HepG2 (cell line): ENCODE measurements around the gene TSC22D1. TPM values are rescaled to one million over a fixed set of nuclear protein-coding genes. Genes with fewer than 3 reads are reported as not detected.

Source experiments
- ATAC-seq: fragments of 200-7000 bp; cut with Tn5 transposase; 3 replicates; pipeline ENCODE4 v1.9.1; 2020; ENCODE audit warnings: mild to moderate bottlenecking, moderate library complexity
- Bru-seq: library from RNA; stranded (reverse); fragments of 400-500 nt; gene quantifications from one replicate; lab custom pipeline; 2021; lab: Mats Ljungman, UMichigan
- BruChase-seq, 2 experiments: library from RNA; stranded (reverse); fragments of 400-500 nt; gene quantifications; one replicate each; lab custom pipeline; 2021; lab: Mats Ljungman, UMichigan
- BruUV-seq: library from RNA; stranded (reverse); fragments of 400-500 nt; replicated peaks from 2 replicates; lab custom pipeline; 2021; lab: Mats Ljungman, UMichigan
- CTCF ChIA-PET: fragments of 300-600 bp; formaldehyde crosslinking; extraction: SDS; loops from one replicate; lab custom pipeline; 2021; ENCODE audit warnings: low total read pairs, inconsistent platforms, low intra/inter-chr PET ratio; lab: Yijun Ruan, JAX
- POLR2A ChIA-PET: fragments of 350-600 bp; sonication (Branson Sonifier 250); formaldehyde crosslinking; loops from one replicate; lab custom pipeline; 2020; ENCODE audit warnings: antibody characterized with exemption, inconsistent platforms; lab: Yijun Ruan, JAX
- DNase-seq: peaks from one replicate; pipeline ENCODE4 v3.0.0-alpha.2; 2015; ENCODE audit warnings: low spot score
- FAIRE-seq: peaks from 3 replicates; lab custom pipeline; 2011; peaks lifted over from hg19 to GRCh38; lab: Jason Lieb, UNC
- H2AFZ ChIP-seq: one replicate; pipeline ENCODE4 v1.6.1; 2011; ENCODE audit warnings: low read length, inconsistent platforms
- H3K27ac ChIP-seq: fragments of 300-600 bp; 3 replicates; pipeline ENCODE4 v1.8.0; 2011; ENCODE audit warnings: mixed run types, mild to moderate bottlenecking, mixed read lengths, low read length, inconsistent platforms; ENCODE audit not compliant: insufficient read depth; ENCODE audit errors: extremely low read length
- H3K27me3 ChIP-seq, 2 experiments: fragments of 200-600 bp in 1 of 2; 2 replicates in 1 of 2; 3 replicates in 1 of 2; pipeline versions ENCODE4 v1.6.0 to v1.8.0; 2011; ENCODE audit warnings: low read length in 2 of 2, mild to moderate bottlenecking in 2 of 2, moderate library complexity in 2 of 2, inconsistent platforms in 1 of 2; ENCODE audit not compliant: insufficient read depth in 2 of 2, control insufficient read depth in 1 of 2
- H3K36me3 ChIP-seq, 2 experiments: fragments of 200-600 bp in 1 of 2; replicated peaks in 1 of 2; 2 replicates in 1 of 2; 3 replicates in 1 of 2; pipeline versions ENCODE4 v1.5.1 to v1.8.0; 2011; ENCODE audit warnings: low read length in 2 of 2, inconsistent platforms in 1 of 2; ENCODE audit not compliant: insufficient read depth in 2 of 2, control insufficient read depth in 1 of 2
- H3K4me1 ChIP-seq: 2 replicates; pipeline ENCODE4 v1.5.1; 2012; ENCODE audit warnings: low read length, inconsistent platforms; ENCODE audit not compliant: insufficient read depth
- H3K4me2 ChIP-seq: 2 replicates; pipeline ENCODE4 v1.6.0; 2011; ENCODE audit warnings: low read depth, low read length, inconsistent platforms
- H3K4me3 ChIP-seq, 3 experiments: fragments of 200-600 bp in 1 of 3; sonication (generic), shearing (Covaris generic) in 1 of 3; replicated peaks in 1 of 3; 2 replicates each; pipeline ENCODE4 v1.5.1; 2011 to 2016; ENCODE audit warnings: low read length in 3 of 3, inconsistent platforms in 2 of 3, low read depth in 2 of 3, mild to moderate bottlenecking in 2 of 3, control low read depth in 1 of 3, mixed read lengths in 1 of 3; ENCODE audit not compliant: insufficient read depth in 1 of 3
- H3K79me2 ChIP-seq: one replicate; pipeline ENCODE4 v1.6.1; 2011; ENCODE audit warnings: low read length, inconsistent platforms; ENCODE audit not compliant: insufficient read depth
- H3K9ac ChIP-seq: 2 replicates; pipeline ENCODE4 v1.6.0; 2011; ENCODE audit warnings: mild to moderate bottlenecking, low read depth, low read length, inconsistent platforms; ENCODE audit not compliant: insufficient read depth
- H3K9me3 ChIP-seq: 2 replicates; pipeline ENCODE4 v1.5.1; 2012; ENCODE audit warnings: mild to moderate bottlenecking, low read length
- H4K20me1 ChIP-seq: 2 replicates; pipeline ENCODE4 v1.6.0; 2011; ENCODE audit warnings: inconsistent platforms, mild to moderate bottlenecking, low read length, moderate library complexity; ENCODE audit not compliant: insufficient read depth
- BHLHE40 ChIP-seq: IDR thresholded peaks from 2 replicates; pipeline ENCODE4 v1.6.1; 2011; ENCODE audit warnings: low read length, improper control_type of control experiment
- JDP2 ChIP-seq: sonication (generic); formaldehyde crosslinking; IDR thresholded peaks from 2 replicates; pipeline ENCODE4 v1.8.1; 2022; ENCODE audit warnings: missing genetic modification reagents, borderline replicate concordance
- PTBP1 ChIP-seq: fragments of 200-400 bp; formaldehyde crosslinking; IDR thresholded peaks from 2 replicates; pipeline ENCODE4 v1.6.1; 2018; ENCODE audit warnings: low read length, low read depth; ENCODE audit not compliant: poor library complexity, severe bottlenecking
- RAD21 ChIP-seq: fragments of 450-650 bp; formaldehyde crosslinking; IDR thresholded peaks from 2 replicates; pipeline ENCODE4 v1.5.0; 2020; ENCODE audit warnings: mild to moderate bottlenecking
- RELA ChIP-seq: sonication (generic); formaldehyde crosslinking; IDR thresholded peaks from 2 replicates; pipeline ENCODE4 v1.4.0; 2020; ENCODE audit warnings: missing genetic modification reagents
- REPIN1 ChIP-seq: sonication (generic); formaldehyde crosslinking; IDR thresholded peaks from 2 replicates; pipeline ENCODE4 v1.8.0; 2022; ENCODE audit warnings: missing genetic modification reagents, low read depth, mild to moderate bottlenecking, borderline replicate concordance
- REXO4 ChIP-seq: sonication (generic); formaldehyde crosslinking; IDR thresholded peaks from 2 replicates; pipeline ENCODE4 v1.8.0; 2022; ENCODE audit warnings: missing genetic modification reagents, mild to moderate bottlenecking, borderline replicate concordance
- RFX3 ChIP-seq: IDR thresholded peaks from 2 replicates; pipeline ENCODE4 v1.6.1; 2016; ENCODE audit warnings: missing biosample characterization, missing genetic modification reagents
- THAP8 ChIP-seq: sonication (generic); formaldehyde crosslinking; IDR thresholded peaks from 2 replicates; pipeline ENCODE4 v1.5.1; 2020; ENCODE audit warnings: missing genetic modification reagents, mild to moderate bottlenecking, borderline replicate concordance
- ZBTB4 ChIP-seq: sonication (generic); formaldehyde crosslinking; IDR thresholded peaks from 2 replicates; pipeline ENCODE4 v1.4.0; 2020; ENCODE audit warnings: missing genetic modification reagents, mild to moderate bottlenecking, borderline replicate concordance
- ZC3H13 ChIP-seq: sonication (generic); formaldehyde crosslinking; IDR thresholded peaks from 2 replicates; pipeline ENCODE4 v1.8.1; 2023; ENCODE audit warnings: mild to moderate bottlenecking, missing genetic modification reagents, moderate library complexity
- ZNF780A ChIP-seq: sonication (generic); formaldehyde crosslinking; IDR thresholded peaks from 2 replicates; pipeline ENCODE4 v1.8.0; 2022; ENCODE audit warnings: mild to moderate bottlenecking, missing genetic modification reagents, moderate library complexity
- WGBS: methylation state at CpG from one replicate; pipeline ENCODE4 v1.1.6; 2017; ENCODE audit warnings: low lambda C conversion rate; 5-methylcytosine and 5-hydroxymethylcytosine counted together
- in situ Hi-C: cut with HindIII; loops from 2 replicates; pipeline ENCODE4 v1.10.0; 2017; ENCODE audit warnings: low pct_unique_long_range_greater_than_20kb; ENCODE audit not compliant: extremely low pct_ligation_motif_present
- intact Hi-C: fragments of 100-400 bp; cut with micrococcal nuclease; formaldehyde crosslinking; loops from one replicate; pipeline ENCODE4 v1.10.0; 2022; ENCODE audit not compliant: unreplicated experiment
- long read RNA-seq, 2 experiments: library from RNA in 1 of 2; library from polyadenylated mRNA in 1 of 2; stranded (forward) in 1 of 2; unstranded in 1 of 2; transcript quantifications; one replicate each; pipeline ENCODE4 v2.0.0, GENCODE V29; 2019 to 2022
- polyA minus RNA-seq, 3 experiments: library from RNA; depleted of rRNA, polyadenylated mRNA; stranded (reverse); fragments of >200 nt; gene quantifications; 2 replicates each; pipeline ENCODE4 v1.2.3, GENCODE V29; 2011; ENCODE audit warnings: low replicate concordance in 1 of 3
- polyA plus RNA-seq, 8 experiments: library from polyadenylated mRNA; depleted of rRNA in 3 of 8; stranded (reverse) in 7 of 8; unstranded in 1 of 8; fragments of >200 nt; fragmentation: Illumina TruSeq in 4 of 8; extraction: Trizol in 4 of 8; gene quantifications; 2 replicates each; pipeline versions ENCODE4 v1.2.1 to v1.2.3, GENCODE V29; 2011 to 2016; ENCODE audit warnings: low read depth in 4 of 8, missing spikeins in 1 of 8, mixed read lengths in 1 of 8; ENCODE audit not compliant: insufficient read depth in 1 of 8
- total RNA-seq, 5 experiments: library from RNA; depleted of rRNA; stranded (reverse); fragments of >200 nt; fragmentation: Illumina TruSeq; extraction: Trizol; gene quantifications; 2 replicates each; pipeline ENCODE4 v1.2.3, GENCODE V29; 2016; ENCODE audit warnings: low read depth in 1 of 5
- TF ChIP-seq, protein P1 (sequence below): sonication (generic); formaldehyde crosslinking; IDR thresholded peaks from 2 replicates; pipeline ENCODE4 v1.4.0; 2020; ENCODE audit warnings: low read depth, mild to moderate bottlenecking, missing genetic modification reagents

TSC22D1 gene
- total RNA-seq (2016; rRNA removed; fragmentation: Illumina TruSeq; extraction: Trizol), result 30.5 and 35.7 TPM in 2 replicates
- 11.4 and 13.9 TPM in 2 replicates for total RNA-seq (2016; cell fraction: cytosol; rRNA removed; fragmentation: Illumina TruSeq; extraction: Trizol; ENCODE audit: low read depth)
- 28.3 and 38.2 TPM in 2 replicates for total RNA-seq (2016; cell fraction: insoluble cytoplasmic fraction; rRNA removed; fragmentation: Illumina TruSeq; extraction: Trizol)
- 20.4 and 23.7 TPM in 2 replicates for total RNA-seq (2016; cell fraction: membrane; rRNA removed; fragmentation: Illumina TruSeq; extraction: Trizol)
- 71.4 and 72.8 TPM in 2 replicates for total RNA-seq (2016; cell fraction: nucleus; rRNA removed; fragmentation: Illumina TruSeq; extraction: Trizol)
- 18.4 and 19.0 TPM in 2 replicates for polyA plus RNA-seq (2011; rRNA removed)
- polyA plus RNA-seq (2011; cell fraction: cytosol; rRNA removed), result 11.7 and 19.6 TPM in 2 replicates
- 13.6 and 16.9 TPM in 2 replicates for polyA plus RNA-seq (2011; cell fraction: nucleus; rRNA removed)
- 17.7 and 20.7 TPM in 2 replicates for polyA plus RNA-seq (2012)
- 4.4 and 4.6 TPM in 2 replicates for polyA plus RNA-seq (2016; cell fraction: cytosol; fragmentation: Illumina TruSeq; extraction: Trizol; ENCODE audit: low read depth)
- 29.6 and 30.4 TPM in 2 replicates for polyA plus RNA-seq (2016; cell fraction: insoluble cytoplasmic fraction; fragmentation: Illumina TruSeq; extraction: Trizol; ENCODE audit: low read depth)
- polyA plus RNA-seq (2016; cell fraction: membrane; fragmentation: Illumina TruSeq; extraction: Trizol; ENCODE audit: low read depth), result 9.6 and 11.0 TPM in 2 replicates
- 60.2 and 60.7 TPM in 2 replicates for polyA plus RNA-seq (2016; cell fraction: nucleus; fragmentation: Illumina TruSeq; extraction: Trizol; ENCODE audit: insufficient read depth, low read depth)
- polyA minus RNA-seq (2011; rRNA and poly(A)+ RNA removed; ENCODE audit: low replicate concordance), result 19.1 and 97.0 TPM in 2 replicates
- polyA minus RNA-seq (2011; cell fraction: cytosol; rRNA and poly(A)+ RNA removed), result 11.3 and 14.3 TPM in 2 replicates
- 71.1 and 75.1 TPM in 2 replicates for polyA minus RNA-seq (2011; cell fraction: nucleus; rRNA and poly(A)+ RNA removed)
- Bru-seq, nascent RNA, result percentile 62 among the genes with signal in this experiment
- percentile 56 among the genes with signal in this experiment for BruChase-seq, experiment 1, labeled RNA remaining after a 6-hour chase
- BruChase-seq, experiment 2, labeled RNA remaining after a 2-hour chase, result percentile 69 among the genes with signal in this experiment
- long read RNA-seq, experiment 1, full-length matches to known transcripts, result 63 of 67 reads
- long read RNA-seq, experiment 1, partial matches to known transcripts, result 0 of 67 reads
- long read RNA-seq, experiment 1, other reads (novel, unspliced or antisense), result 4 of 67 reads
- long read RNA-seq, experiment 2, full-length matches to known transcripts, result 60 of 81 reads
- long read RNA-seq, experiment 2, partial matches to known transcripts, result 1 of 81 reads
- long read RNA-seq, experiment 2, other reads (novel, unspliced or antisense), result 20 of 81 reads

DNA sequence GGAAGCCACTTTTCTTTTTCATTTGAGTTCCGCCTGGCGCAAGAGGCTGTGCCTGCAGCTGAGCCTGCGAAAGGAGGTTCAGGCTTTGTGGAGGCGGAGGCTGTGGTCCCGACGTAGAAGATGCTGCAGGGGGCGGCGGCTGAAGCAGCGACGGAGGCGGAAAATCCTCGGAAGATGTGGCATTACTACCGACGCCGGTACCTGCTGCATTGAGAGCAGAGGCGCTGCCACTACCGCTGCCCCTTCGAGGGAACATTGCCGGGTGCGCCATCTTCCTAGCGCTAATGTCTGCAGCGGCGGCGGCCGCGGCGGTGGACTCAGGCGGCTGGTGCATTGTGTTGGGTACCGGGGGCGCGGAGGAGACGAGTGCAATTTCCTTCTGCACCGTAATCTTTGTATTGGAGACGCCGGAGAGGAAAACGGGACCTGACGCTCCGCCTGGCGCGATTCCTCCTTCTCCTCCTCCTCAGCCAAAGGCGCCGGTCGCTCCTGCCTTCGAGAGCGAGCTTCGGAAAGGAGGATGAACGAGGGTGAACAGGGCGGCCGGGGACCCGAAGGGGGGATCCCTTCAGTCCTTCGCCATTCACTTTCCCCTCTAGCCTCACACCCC, at the start of gene TSC22D1:
TSC22D1 (minus strand) TSS at position 590 of the 610 bp plus-strand sequence; CDS start at position 334, 256 bp downstream.
- WGBS, result 72% methylated on average over 45 of the region's 51 CpGs
- ChIA-PET CTCF (no interaction called here), POLR2A (no interaction called here)
- peak within 1 kb of the TSS; percentile 87 for H3K9ac ChIP-seq
- H3K79me2 ChIP-seq, result no peaks in the 10 kb centered on the region
- no peaks in the 10 kb centered on the region for H3K9me3 ChIP-seq
- H2AFZ ChIP-seq, result no peak within 1 kb of the TSS
- peak within 1 kb of the TSS; percentile 90 to 94 (median 91) for H3K4me3 ChIP-seq
- H3K36me3 ChIP-seq, result no peaks in the 10 kb centered on the region
- H3K27me3 ChIP-seq, result no peaks in the 10 kb centered on the region; a peak in 1 of 5 replicates
- peak within 1 kb of the TSS; percentile 72 for H3K4me2 ChIP-seq
- in situ Hi-C loops (no loop called here), intact Hi-C loops (no loop called here)
- peak within 1 kb of the TSS; percentile 88 for H3K27ac ChIP-seq
- no peak for ATAC-seq
- no TSS peak for BruUV-seq
- DNase-seq, result no peak
- peaks cover 47% of the 10 kb centered on the region for H3K4me1 ChIP-seq
- FAIRE-seq, result no peak
- H4K20me1 ChIP-seq, result no peaks in the 10 kb centered on the region
- no peak for TF ChIP-seq BHLHE40
- TF ChIP-seq, protein P1, sequence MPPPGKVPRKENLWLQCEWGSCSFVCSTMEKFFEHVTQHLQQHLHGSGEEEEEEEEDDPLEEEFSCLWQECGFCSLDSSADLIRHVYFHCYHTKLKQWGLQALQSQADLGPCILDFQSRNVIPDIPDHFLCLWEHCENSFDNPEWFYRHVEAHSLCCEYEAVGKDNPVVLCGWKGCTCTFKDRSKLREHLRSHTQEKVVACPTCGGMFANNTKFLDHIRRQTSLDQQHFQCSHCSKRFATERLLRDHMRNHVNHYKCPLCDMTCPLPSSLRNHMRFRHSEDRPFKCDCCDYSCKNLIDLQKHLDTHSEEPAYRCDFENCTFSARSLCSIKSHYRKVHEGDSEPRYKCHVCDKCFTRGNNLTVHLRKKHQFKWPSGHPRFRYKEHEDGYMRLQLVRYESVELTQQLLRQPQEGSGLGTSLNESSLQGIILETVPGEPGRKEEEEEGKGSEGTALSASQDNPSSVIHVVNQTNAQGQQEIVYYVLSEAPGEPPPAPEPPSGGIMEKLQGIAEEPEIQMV (CRISPR knock-in tag), result no peak
- no peak for TF ChIP-seq ZC3H13
- peak; percentile 61 for TF ChIP-seq PTBP1
- peak; percentile 54; the same call in 1 of the 2 replicates for TF ChIP-seq ZBTB4 (CRISPR knock-in tag)
- no peak for TF ChIP-seq ZNF780A
- TF ChIP-seq JDP2 (CRISPR knock-in tag), result no peak
- TF ChIP-seq RFX3, result no peak
- no peak for TF ChIP-seq RAD21 (CRISPR knock-in tag)
- no peak for TF ChIP-seq RELA (CRISPR knock-in tag)
- no peak for TF ChIP-seq REPIN1 (CRISPR knock-in tag)
- no peak for TF ChIP-seq THAP8 (CRISPR knock-in tag)
- TF ChIP-seq REXO4, result no peak
